NT2/D1 (cell line): Measurements from ENCODE around the gene DIS3L.
"Not testable (repeated sequence)": the region's sequence is repeated elsewhere in the genome, so short reads cannot be mapped to it uniquely, and the experiment has no call there.

Experiments
- DNase-seq: peaks from one replicate; pipeline ENCODE4 v3.0.0-alpha.2; 2011; ENCODE audit warnings: low read depth, low spot score
- H3K27me3 ChIP-seq: 2 replicates; pipeline ENCODE4 v1.6.0; 2011; ENCODE audit warnings: mild to moderate bottlenecking; ENCODE audit not compliant: insufficient read length, insufficient read depth
- H3K36me3 ChIP-seq: 2 replicates; pipeline ENCODE4 v1.6.1; 2011; ENCODE audit warnings: mild to moderate bottlenecking, low read length, mixed read lengths; ENCODE audit not compliant: insufficient read depth, insufficient read length
- H3K4me1 ChIP-seq: 2 replicates; pipeline ENCODE4 v1.5.1; 2011; ENCODE audit not compliant: insufficient read depth, insufficient read length
- H3K4me3 ChIP-seq: 2 replicates; pipeline ENCODE4 v1.5.1; 2011; ENCODE audit warnings: low read depth; ENCODE audit not compliant: insufficient read length
- H3K9ac ChIP-seq: 2 replicates; pipeline ENCODE4 v1.6.0; 2011; ENCODE audit warnings: low read depth; ENCODE audit not compliant: insufficient read length
- H3K9me3 ChIP-seq: 2 replicates; pipeline ENCODE4 v1.5.1; 2011; ENCODE audit warnings: mild to moderate bottlenecking, low read length; ENCODE audit not compliant: insufficient read depth
- SUZ12 ChIP-seq: IDR thresholded peaks from 2 replicates; pipeline ENCODE4 v1.6.1; 2011; ENCODE audit not compliant: insufficient read length, insufficient read depth; ENCODE audit errors: extremely low read depth
- YY1 ChIP-seq: IDR thresholded peaks from 2 replicates; pipeline ENCODE4 v1.6.1; 2011; ENCODE audit not compliant: insufficient read length, insufficient read depth
- ZNF274 ChIP-seq: IDR thresholded peaks from 2 replicates; pipeline ENCODE4 v1.6.1; 2011; ENCODE audit warnings: mild to moderate bottlenecking, low read depth, low read length

Gene DIS3L

GRCh38 chr15:66327736-66328135, 34.4 kb downstream of the DIS3L start:
- H3K36me3 ChIP-seq = peaks cover 73% of the 10 kb centered on the region
- no peak for TF ChIP-seq ZNF274
- no peak for TF ChIP-seq SUZ12
- TF ChIP-seq YY1 = no peak
- no peaks in the 10 kb centered on the region for H3K27me3 ChIP-seq
- no peak overlapping the region for H3K9ac ChIP-seq
- H3K4me1 ChIP-seq = no peaks in the 10 kb centered on the region
- H3K9me3 ChIP-seq = no peaks in the 10 kb centered on the region
- DNase-seq = no peak
- no peak overlapping the region for H3K4me3 ChIP-seq

DNA sequence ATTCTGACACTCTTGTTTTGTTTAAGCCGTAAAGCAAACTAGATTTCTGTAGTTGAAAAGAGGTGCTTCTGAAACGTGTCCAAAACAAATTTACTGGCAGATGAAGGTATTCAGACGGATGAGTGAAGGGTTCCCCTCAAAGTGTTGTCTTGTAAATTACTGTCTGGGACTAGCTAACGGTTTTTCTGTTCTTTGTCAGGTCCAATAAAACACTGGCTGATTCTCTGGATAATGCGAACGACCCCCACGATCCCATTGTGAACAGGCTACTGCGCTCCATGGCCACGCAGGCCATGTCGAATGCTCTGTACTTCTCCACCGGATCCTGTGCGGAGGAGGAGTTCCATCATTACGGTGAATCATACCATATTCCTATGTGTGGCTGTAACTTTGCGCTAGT, 35.4 kb downstream of the DIS3L start:
- DNase-seq = no peak

GRCh38 chr15:66348530-66348929, 55.2 kb downstream of the DIS3L start:
- peaks cover 79% of the 10 kb centered on the region for H3K36me3 ChIP-seq
- not testable (repeated sequence) for H3K9me3 ChIP-seq, H3K9ac ChIP-seq, H3K27me3 ChIP-seq, H3K4me3 ChIP-seq, H3K4me1 ChIP-seq, DNase-seq

More for the DNA sequence above, 35.4 kb downstream of the DIS3L start:
- Histone ChIP-seq H3K36me3 (peaks cover 69% of the 10 kb centered on the region), H3K9ac (no peak overlapping the region), H3K4me1 (no peaks in the 10 kb centered on the region), H3K4me3 (no peak overlapping the region), H3K9me3 (no peaks in the 10 kb centered on the region), H3K27me3 (no peaks in the 10 kb centered on the region)
- TF ChIP-seq SUZ12 (no peak), YY1 (no peak), ZNF274 (no peak)

DNA sequence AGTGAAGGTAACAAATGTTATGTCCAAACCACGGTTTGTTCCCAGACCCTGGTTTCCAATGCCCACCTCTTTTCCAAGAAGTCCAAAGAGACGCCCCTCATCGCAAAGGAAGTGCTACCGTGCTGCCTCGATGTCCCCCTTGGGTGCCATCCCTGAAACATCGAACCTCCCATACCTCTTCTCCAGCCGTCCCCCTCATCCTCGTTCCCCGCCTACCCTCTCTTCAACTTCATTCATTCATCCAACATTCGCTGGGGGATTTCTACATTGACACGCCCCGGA, 62.6 kb downstream of the DIS3L start:
- H3K4me3 ChIP-seq = peak overlapping the region; percentile 93
- TF ChIP-seq SUZ12 (no peak), YY1 (no peak), ZNF274 (no peak)
- DNase-seq = no peak

GRCh38 chr15:66356359-66357236, 63.2 kb downstream of the DIS3L start, which contains the start of gene TIPIN:
TIPIN (minus strand) TSS chr15:66356685; CDS start chr15:66352947, 3,738 bp downstream.
- peak; percentile 94 for DNase-seq
- no peak for TF ChIP-seq SUZ12
- no peak for TF ChIP-seq YY1
- TF ChIP-seq ZNF274 = no peak

More for the DNA sequence above, 62.6 kb downstream of the DIS3L start:
- Histone ChIP-seq H3K9ac (peak overlapping the region; percentile 99), H3K27me3 (no peaks in the 10 kb centered on the region), H3K36me3 (peaks cover 26% of the 10 kb centered on the region), H3K9me3 (no peaks in the 10 kb centered on the region), H3K4me1 (no peaks in the 10 kb centered on the region)

GRCh38 chr15:66359740-66360139, 66.4 kb downstream of the DIS3L start:
- H3K9ac ChIP-seq = peak overlapping the region; percentile 42
- TF ChIP-seq ZNF274 (no peak), YY1 (no peak), SUZ12 (no peak)
- no peak for DNase-seq
- H3K4me1 ChIP-seq = peaks cover 2% of the 10 kb centered on the region
- no peaks in the 10 kb centered on the region for H3K36me3 ChIP-seq
- H3K9me3 ChIP-seq = no peaks in the 10 kb centered on the region
- H3K4me3 ChIP-seq = no peak overlapping the region
- no peaks in the 10 kb centered on the region for H3K27me3 ChIP-seq

More at GRCh38 chr15:66356359-66357236, 63.2 kb downstream of the DIS3L start, which contains the start of gene TIPIN:
- H3K4me3 ChIP-seq = peak within 1 kb of the TSS; percentile 93
- no peaks in the 10 kb centered on the region for H3K4me1 ChIP-seq
- H3K9ac ChIP-seq = peak within 1 kb of the TSS; percentile 99
- no peaks in the 10 kb centered on the region for H3K27me3 ChIP-seq
- H3K9me3 ChIP-seq = no peaks in the 10 kb centered on the region
- peaks cover 20% of the 10 kb centered on the region for H3K36me3 ChIP-seq

DNA sequence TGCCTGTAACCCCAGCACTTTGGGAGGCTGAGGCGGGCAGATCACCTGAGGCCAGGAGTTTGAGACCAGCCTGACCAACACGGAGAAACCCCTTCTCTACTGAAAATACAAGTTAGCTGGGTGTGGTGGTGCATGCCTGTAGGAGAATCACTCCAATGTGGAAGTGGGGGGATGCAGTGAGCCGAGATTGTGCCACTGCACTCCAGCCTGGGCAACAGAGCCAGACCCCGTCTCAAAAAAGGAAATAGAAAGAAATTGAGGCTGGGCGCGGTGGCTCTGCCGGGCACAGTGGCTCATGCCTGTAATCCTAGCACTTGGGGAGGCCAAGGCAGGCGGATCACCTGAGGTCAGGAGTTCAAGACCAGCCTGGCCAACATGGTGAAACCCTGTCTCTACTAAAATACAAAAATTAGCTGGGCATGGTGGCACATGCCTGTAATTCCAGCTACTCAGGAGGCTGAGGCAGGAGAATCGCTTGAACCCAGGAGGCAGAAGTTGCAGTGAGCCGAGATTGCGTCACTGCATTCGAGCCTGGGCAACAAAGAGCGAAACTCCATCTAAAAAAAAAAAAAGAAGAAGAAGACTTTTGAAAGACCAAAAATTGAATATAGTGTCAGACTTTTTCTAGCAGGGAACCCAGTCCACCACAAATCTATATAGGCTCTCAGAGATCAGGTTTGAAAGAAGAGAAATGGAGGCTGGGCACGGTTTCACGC, 68.5 kb downstream of the DIS3L start:
- H3K4me3 ChIP-seq, H3K4me1 ChIP-seq, H3K9ac ChIP-seq, H3K9me3 ChIP-seq, H3K36me3 ChIP-seq, DNase-seq, H3K27me3 ChIP-seq: not testable (repeated sequence)

DNA sequence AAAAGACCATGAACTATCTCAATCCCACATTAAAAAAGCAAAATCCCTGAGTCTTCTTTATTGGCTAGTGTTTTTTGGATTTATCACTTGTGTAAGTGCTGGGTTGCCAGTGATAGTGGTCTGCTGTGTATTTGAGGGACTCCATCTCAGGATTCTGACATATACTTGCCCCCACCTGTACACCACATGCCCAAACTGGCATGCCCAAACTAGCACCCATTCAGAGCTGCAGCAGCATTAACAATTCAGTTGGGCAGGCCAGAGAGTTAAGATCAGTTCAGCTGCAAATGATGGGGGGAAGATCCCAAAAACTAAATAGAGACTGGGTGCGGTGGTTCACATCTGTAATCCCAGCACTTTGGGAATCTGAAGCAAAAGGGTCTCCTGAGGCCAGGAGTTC, 69.4 kb downstream of the DIS3L start:
- no peaks in the 10 kb centered on the region for H3K27me3 ChIP-seq
- no peak overlapping the region for H3K4me3 ChIP-seq
- H3K9ac ChIP-seq = no peak overlapping the region
- no peaks in the 10 kb centered on the region for H3K36me3 ChIP-seq
- no peaks in the 10 kb centered on the region for H3K9me3 ChIP-seq
- no peak for DNase-seq
- peaks cover 2% of the 10 kb centered on the region for H3K4me1 ChIP-seq
- TF ChIP-seq SUZ12 (no peak), ZNF274 (no peak), YY1 (no peak)
